Measurements from ENCODE around the gene ACO2.

- TF ChIP-seq CTCF (IDR thresholded peaks at IDR 0.05): no peak
- TF ChIP-seq ZFX (IDR thresholded peaks at IDR 0.05; ENCODE audit: borderline replicate concordance): no peak
These were observed 19.2 kb downstream of the ACO2 start for GRCh38 chr22:41488076-41488475.
